ENCODE results near the gene PSENEN. TPM values are rescaled to one million over a fixed set of nuclear protein-coding genes. Genes with fewer than 3 reads are reported as not detected.

PSENEN gene
- total and polyA plus RNA-seq, 2 experiments from 2014 or later: 43.7 to 173 TPM

DNA sequence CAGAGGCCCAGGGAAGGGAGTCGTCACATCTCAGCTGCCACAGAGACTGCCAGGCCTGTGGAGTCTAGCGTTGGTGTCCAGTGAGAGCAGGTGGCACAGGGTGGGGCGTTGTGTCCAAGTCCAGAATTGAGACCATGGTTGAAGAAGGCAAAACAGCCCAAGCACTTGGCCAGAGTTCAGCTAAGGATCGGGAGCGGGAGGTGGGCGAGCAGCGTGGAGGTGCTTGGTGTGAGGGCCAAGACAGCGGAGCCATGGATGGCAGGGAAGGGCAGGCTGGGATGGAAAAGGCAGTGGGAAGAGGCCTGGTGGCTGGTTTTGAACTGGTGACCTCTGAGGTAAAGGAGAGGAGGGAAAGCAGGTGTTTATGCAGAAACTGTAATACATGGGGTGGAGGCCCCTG, 11.2 kb upstream of the PSENEN start:
- H3K27ac ChIP-seq: no peak overlapping the region
- H3K4me3 ChIP-seq: no peak overlapping the region
- H3K27me3 ChIP-seq: no peaks in the 10 kb centered on the region
- H3K4me1 ChIP-seq (ENCODE audit: low read depth): no peaks in the 10 kb centered on the region
- no peaks in the 10 kb centered on the region for H3K9me3 ChIP-seq (ENCODE audit: low read depth)
- TF ChIP-seq CTCF (IDR thresholded peaks at IDR 0.05; ENCODE audit: low read depth, low read length): no peak
- no peak for DNase-seq (ENCODE audit: low read depth in 1 of 2, low spot score in 1 of 2)
- peaks cover 41% of the 10 kb centered on the region for H3K36me3 ChIP-seq

DNA sequence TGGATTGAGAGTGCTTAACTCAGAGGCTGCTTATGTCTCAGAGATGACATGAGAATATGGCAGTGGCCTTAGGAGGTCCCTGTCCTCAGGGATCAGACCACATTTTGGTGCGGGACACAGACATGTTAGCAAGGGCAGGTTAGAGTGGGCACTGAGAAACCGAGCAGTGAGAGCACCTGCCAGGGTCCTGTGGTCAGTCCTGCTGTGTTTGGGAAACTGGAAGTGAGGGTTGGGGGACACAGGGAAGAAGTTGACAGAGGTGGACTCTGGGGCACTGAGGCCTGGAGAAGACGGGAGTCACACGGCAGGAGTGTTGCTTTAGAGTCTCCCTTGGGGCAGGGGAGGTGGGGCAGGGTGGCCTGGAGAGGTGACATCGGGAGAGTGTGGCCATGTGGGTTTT, 10.6 kb upstream of the PSENEN start:
- Histone ChIP-seq H3K27ac (no peak overlapping the region), H3K27me3 (no peaks in the 10 kb centered on the region), H3K9me3 (ENCODE audit: low read depth) (no peaks in the 10 kb centered on the region), H3K4me3 (no peak overlapping the region), H3K36me3 (peaks cover 36% of the 10 kb centered on the region), H3K4me1 (ENCODE audit: low read depth) (peaks cover under 1% of the 10 kb centered on the region)
- no peak for DNase-seq (ENCODE audit: low read depth in 1 of 2, low spot score in 1 of 2)
- TF ChIP-seq CTCF (IDR thresholded peaks at IDR 0.05; ENCODE audit: low read depth, low read length): no peak

DNA sequence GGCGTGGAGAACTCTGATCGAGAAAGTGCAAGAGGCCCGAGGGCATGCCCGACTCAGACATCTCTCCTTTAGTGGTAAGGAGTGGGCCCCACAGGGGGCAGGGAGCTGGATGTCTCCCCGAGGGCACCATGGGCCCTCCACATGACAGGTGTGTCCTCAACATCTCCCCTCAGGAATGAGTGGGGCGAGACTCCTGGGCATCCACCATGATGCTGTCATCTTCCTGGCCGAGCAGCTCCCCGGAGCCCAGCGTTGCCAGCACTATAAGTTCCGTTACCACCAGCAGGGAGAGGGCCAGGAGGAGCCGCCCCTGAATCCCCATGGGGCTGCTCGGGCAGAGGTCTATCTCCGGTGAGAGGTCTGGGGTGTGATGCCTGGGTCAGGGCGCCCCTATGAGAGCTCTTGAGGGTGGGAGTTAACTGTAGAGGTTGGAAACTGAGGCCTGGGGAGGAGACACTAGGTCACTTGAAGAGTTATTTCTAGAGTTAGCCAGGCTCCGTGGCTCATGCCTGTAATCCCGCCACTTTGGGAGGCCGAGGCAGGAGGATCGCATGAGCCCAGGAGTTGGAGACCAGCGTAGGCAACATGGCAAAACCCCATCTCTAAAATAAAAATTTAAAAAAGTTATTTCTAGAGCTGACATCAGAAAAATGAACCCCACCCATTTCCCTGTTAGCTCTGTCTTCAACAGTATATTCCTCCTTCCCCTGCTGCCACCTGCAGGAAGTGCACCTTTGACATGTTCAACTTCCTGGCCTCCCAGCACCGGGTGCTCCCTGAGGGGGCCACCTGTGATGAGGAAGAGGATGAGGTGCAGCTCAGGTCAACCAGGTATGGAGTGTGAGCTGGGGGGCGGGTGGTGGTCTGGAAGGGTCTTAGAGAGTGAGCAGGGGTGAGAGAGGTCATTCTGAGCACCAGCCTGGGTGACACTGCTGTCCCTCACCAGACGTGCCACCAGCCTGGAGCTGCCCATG, 8.3 kb upstream of the PSENEN start:
- TF ChIP-seq CTCF (IDR thresholded peaks at IDR 0.05; ENCODE audit: low read depth, low read length): peak; percentile 2
- H3K9me3 ChIP-seq (ENCODE audit: low read depth): no peaks in the 10 kb centered on the region
- H3K27me3 ChIP-seq: no peaks in the 10 kb centered on the region
- DNase-seq (ENCODE audit: low read depth in 1 of 2, low spot score in 1 of 2): no peak
- no peak overlapping the region for H3K4me3 ChIP-seq
- H3K4me1 ChIP-seq (ENCODE audit: low read depth): peaks cover 3% of the 10 kb centered on the region
- peaks cover 21% of the 10 kb centered on the region for H3K36me3 ChIP-seq
- H3K27ac ChIP-seq: no peak overlapping the region

GRCh38 chr19:35738021-35738886, 7.2 kb upstream of the PSENEN start:
- no peaks in the 10 kb centered on the region for H3K27me3 ChIP-seq
- H3K36me3 ChIP-seq: peaks cover 16% of the 10 kb centered on the region
- no peaks in the 10 kb centered on the region for H3K9me3 ChIP-seq (ENCODE audit: low read depth)
- no peak for DNase-seq (ENCODE audit: low read depth in 1 of 2, low spot score in 1 of 2)
- H3K4me1 ChIP-seq (ENCODE audit: low read depth): peaks cover 3% of the 10 kb centered on the region
- no peak overlapping the region for H3K4me3 ChIP-seq
- TF ChIP-seq CTCF (IDR thresholded peaks at IDR 0.05; ENCODE audit: low read depth, low read length): no peak
- H3K27ac ChIP-seq: no peak overlapping the region

DNA sequence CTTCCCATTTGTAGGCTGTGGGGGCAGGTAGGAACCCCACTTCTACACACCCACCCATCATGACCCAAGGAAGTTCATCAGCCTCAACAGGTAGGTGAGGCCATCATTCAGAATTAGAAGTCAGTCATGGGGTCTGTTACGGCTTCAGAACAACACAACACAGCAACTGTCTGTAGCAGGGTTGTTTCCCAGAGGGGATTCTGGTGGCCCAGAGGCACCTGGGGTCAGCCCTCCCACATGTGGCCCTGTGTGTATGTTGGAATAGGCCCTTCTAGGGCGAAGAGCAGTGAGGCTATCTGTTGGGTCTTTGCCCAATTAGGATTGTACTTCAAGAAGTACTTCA, 6.6 kb upstream of the PSENEN start:
- H3K4me3 ChIP-seq: no peak overlapping the region
- peaks cover 15% of the 10 kb centered on the region for H3K36me3 ChIP-seq
- H3K27ac ChIP-seq: no peak overlapping the region
- H3K27me3 ChIP-seq: no peaks in the 10 kb centered on the region
- peaks cover 3% of the 10 kb centered on the region for H3K4me1 ChIP-seq (ENCODE audit: low read depth)
- DNase-seq (ENCODE audit: low read depth in 1 of 2, low spot score in 1 of 2): no peak
- no peaks in the 10 kb centered on the region for H3K9me3 ChIP-seq (ENCODE audit: low read depth)
- no peak for TF ChIP-seq CTCF (IDR thresholded peaks at IDR 0.05; ENCODE audit: low read depth, low read length)
